ENCODE measurements around the gene NEMF.

NEMF gene

GRCh38 chr14:49732896-49733295 is 119.7 kb downstream of the NEMF start:
- DNase-seq = no peak
